Limb (tissue), 2 donors: Measurements from ENCODE around the gene CEMIP.

ENCODE experiments used
- DNase-seq, 2 donors: peaks; one replicate each; pipeline ENCODE4 v3.0.0-alpha.2; 2016; ENCODE audit errors: extremely low spot score in 2 of 2

Gene CEMIP

GRCh38 chr15:80979538-80980200 lies 200.5 kb downstream of the CEMIP start:
- no peak for DNase-seq

GRCh38 chr15:80982205-80982604 lies 203.0 kb downstream of the CEMIP start:
- no peak for DNase-seq

- no peak for DNase-seq
Measured at GRCh38 chr15:80982839-80983238, 203.7 kb downstream of the CEMIP start.

- no peak for DNase-seq
Measured at GRCh38 chr15:80984856-80985255, 205.7 kb downstream of the CEMIP start.

- no peak for DNase-seq
Measured at GRCh38 chr15:80985981-80986380, 206.8 kb downstream of the CEMIP start.

- no peak for DNase-seq
Measured at GRCh38 chr15:80986487-80986886, 207.3 kb downstream of the CEMIP start.

GRCh38 chr15:80988148-80988796 lies 209.1 kb downstream of the CEMIP start:
- DNase-seq: no peak

- no peak for DNase-seq
Measured at GRCh38 chr15:80989081-80989517, 209.9 kb downstream of the CEMIP start.

- DNase-seq: peak; percentile 98 to 99
Measured at GRCh38 chr15:80989518-80990478, 210.6 kb downstream of the CEMIP start, which contains the start of gene MESD. MESD (minus strand) TSS chr15:80989819; CDS start chr15:80989791, 28 bp downstream.

GRCh38 chr15:80990955-80991354 lies 211.8 kb downstream of the CEMIP start:
- DNase-seq: no peak

GRCh38 chr15:80991421-80991820 lies 212.3 kb downstream of the CEMIP start:
- DNase-seq: no peak

GRCh38 chr15:80992006-80992405 lies 212.8 kb downstream of the CEMIP start:
- no peak for DNase-seq

- DNase-seq: no peak
Measured at GRCh38 chr15:80992441-80992840, 213.3 kb downstream of the CEMIP start.

- DNase-seq: no peak
Measured at GRCh38 chr15:80996247-80996646, 217.1 kb downstream of the CEMIP start.

GRCh38 chr15:80997692-80998091 lies 218.5 kb downstream of the CEMIP start:
- no peak for DNase-seq

GRCh38 chr15:80998251-80998650 lies 219.1 kb downstream of the CEMIP start:
- DNase-seq: no peak

GRCh38 chr15:80999623-81000036 lies 220.5 kb downstream of the CEMIP start:
- DNase-seq: no peak

- peak in 1 of 2 donors; percentile 21 for DNase-seq
Measured at GRCh38 chr15:81000144-81000623, 221.0 kb downstream of the CEMIP start.

- peak; percentile 82 to 93 for DNase-seq
Measured at GRCh38 chr15:81000624-81001151, 221.5 kb downstream of the CEMIP start, which contains the start of gene TLNRD1. TLNRD1 (plus strand) TSS chr15:81000923; CDS start chr15:81002272, 1,349 bp downstream.
